SK-N-SH (cell line): ENCODE data around the gene TMIE. TPM values are rescaled to one million over a fixed set of nuclear protein-coding genes. Genes with fewer than 3 reads are reported as not detected.

Experiments used
- CTCF ChIA-PET: fragments of 300-600, 350-600 bp; formaldehyde crosslinking; extraction: SDS; loops from one replicate; lab custom pipeline; 2021; lab: Yijun Ruan, JAX
- POLR2A ChIA-PET: fragments of 350-600 bp; sonication (Branson Sonifier 250); formaldehyde crosslinking; extraction: SDS; loops from one replicate; lab custom pipeline; 2020; ENCODE audit warnings: antibody characterized with exemption, inconsistent platforms; lab: Yijun Ruan, JAX
- DNase-seq: peaks from one replicate; pipeline ENCODE4 v3.0.0; 2012
- H2AFZ ChIP-seq: fragments of 200-600 bp; sonication (generic); 2 replicates; pipeline ENCODE4 v1.8.1; 2016; ENCODE audit warnings: antibody characterized with exemption, mild to moderate bottlenecking, low read depth
- H3F3A ChIP-seq: fragments of 200-600 bp; sonication (generic); replicated peaks from 2 replicates; pipeline ENCODE3; 2016; ENCODE audit warnings: antibody characterized with exemption, mild to moderate bottlenecking; ENCODE audit not compliant: insufficient read depth
- H3K27ac ChIP-seq, 2 experiments: fragments of 200-500 bp in 1 of 2; fragments of 200-600 bp in 1 of 2; sonication (Bioruptor generic) in 1 of 2; sonication (generic), shearing (Covaris generic) in 1 of 2; 2 replicates each; pipeline versions ENCODE4 v1.5.1 to v1.6.1; 2014 to 2016; ENCODE audit warnings: low read depth in 2 of 2, inconsistent platforms in 1 of 2, low read length in 1 of 2, mild to moderate bottlenecking in 1 of 2, mixed read lengths in 1 of 2
- H3K27me3 ChIP-seq: fragments of 200-600 bp; sonication (generic), shearing (Covaris generic); 2 replicates; pipeline ENCODE4 v1.6.1; 2016; ENCODE audit warnings: mixed run types; ENCODE audit not compliant: insufficient read depth
- H3K36me3 ChIP-seq, 2 experiments: fragments of 200-500 bp in 1 of 2; fragments of 200-600 bp in 1 of 2; sonication (Bioruptor generic) in 1 of 2; sonication (generic) in 1 of 2; replicated peaks in 1 of 2; 2 replicates each; pipeline versions ENCODE3 to v1.5.1; 2014 to 2016; ENCODE audit warnings: low read length in 1 of 2, mild to moderate bottlenecking in 1 of 2; ENCODE audit not compliant: insufficient read depth in 2 of 2, control insufficient read depth in 1 of 2
- H3K4me1 ChIP-seq, 2 experiments: fragments of 200-500 bp in 1 of 2; fragments of 200-600 bp in 1 of 2; sonication (Bioruptor generic) in 1 of 2; sonication (generic), shearing (Covaris generic) in 1 of 2; 2 replicates each; pipeline versions ENCODE4 v1.5.1 to v1.6.1; 2014 to 2016; ENCODE audit warnings: low read depth in 1 of 2, low read length in 1 of 2, mixed run types in 1 of 2; ENCODE audit not compliant: insufficient read depth in 2 of 2, control insufficient read depth in 1 of 2
- H3K4me2 ChIP-seq: fragments of 200-600 bp; sonication (generic), shearing (Covaris generic); 2 replicates; pipeline ENCODE4 v1.6.1; 2017; ENCODE audit warnings: mixed run types
- H3K4me3 ChIP-seq, 2 experiments: fragments of 200-500 bp in 1 of 2; fragments of 200-600 bp in 1 of 2; sonication (Bioruptor generic) in 1 of 2; sonication (generic), shearing (Covaris generic) in 1 of 2; 2 replicates each; pipeline versions ENCODE4 v1.5.1 to v1.8.1; 2014 to 2016; ENCODE audit warnings: low read depth in 2 of 2, inconsistent platforms in 1 of 2, low read length in 1 of 2, mild to moderate bottlenecking in 1 of 2, mixed read lengths in 1 of 2, moderate library complexity in 1 of 2
- H3K79me2 ChIP-seq: fragments of 200-600 bp; sonication (generic); 2 replicates; pipeline ENCODE4 v1.8.1; 2017; ENCODE audit warnings: mild to moderate bottlenecking; ENCODE audit not compliant: insufficient read depth
- H3K9ac ChIP-seq: fragments of 200-600 bp; sonication (generic); 2 replicates; pipeline ENCODE4 v1.6.1; 2017; ENCODE audit warnings: mixed run types
- H3K9me2 ChIP-seq: fragments of 200-600 bp; sonication (generic); 2 replicates; pipeline ENCODE4 v1.6.1; 2017; ENCODE audit warnings: mixed run types
- H3K9me3 ChIP-seq: fragments of 200-600 bp; sonication (generic); 2 replicates; pipeline ENCODE4 v1.6.1; 2017; ENCODE audit warnings: mixed run types, mild to moderate bottlenecking, moderate library complexity
- H4K20me1 ChIP-seq: fragments of 200-600 bp; sonication (generic); 2 replicates; pipeline ENCODE4 v1.6.1; 2017; ENCODE audit warnings: mild to moderate bottlenecking, mixed run types; ENCODE audit not compliant: insufficient read depth
- CHD2 ChIP-seq: fragments of 150-350 bp; IDR thresholded peaks from 2 replicates; pipeline ENCODE4 v1.6.1; 2018; ENCODE audit warnings: low read length; ENCODE audit not compliant: partially characterized antibody
- CTCF ChIP-seq: fragments of 200-600 bp; sonication (generic); IDR thresholded peaks from 2 replicates; pipeline ENCODE4 v1.6.1; 2017; ENCODE audit warnings: antibody characterized with exemption, mild to moderate bottlenecking, moderate library complexity
- EZH2phosphoT487 ChIP-seq: fragments of 200-600 bp; sonication (generic); IDR thresholded peaks from 2 replicates; pipeline ENCODE4 v1.6.1; 2017; ENCODE audit warnings: low read depth, mixed run types, mild to moderate bottlenecking, antibody characterized with exemption, moderate library complexity, borderline replicate concordance
- FOSL2 ChIP-seq: IDR thresholded peaks from 2 replicates; pipeline ENCODE4 v1.4.0; 2012; ENCODE audit warnings: low read depth, mild to moderate bottlenecking, moderate library complexity, borderline replicate concordance
- GATA2 ChIP-seq: sonication (generic); formaldehyde crosslinking; IDR thresholded peaks from 2 replicates; pipeline ENCODE4 v1.5.0; 2020; ENCODE audit warnings: mild to moderate bottlenecking, missing genetic modification reagents
- IRF3 ChIP-seq: fragments of 150-350 bp; IDR thresholded peaks from 2 replicates; pipeline ENCODE4 v1.6.1; 2016; ENCODE audit warnings: mild to moderate bottlenecking, low read depth, low read length
- JUND ChIP-seq: IDR thresholded peaks from 2 replicates; pipeline ENCODE4 v1.4.0; 2012
- RAD21 ChIP-seq: IDR thresholded peaks from 2 replicates; pipeline ENCODE4 v1.6.1; 2012; ENCODE audit warnings: mild to moderate bottlenecking, low read length
- TCF12 ChIP-seq: IDR thresholded peaks from 2 replicates; pipeline ENCODE4 v1.4.0; 2012
- TEAD4 ChIP-seq: IDR thresholded peaks from 2 replicates; pipeline ENCODE4 v1.4.0; 2012; ENCODE audit warnings: mild to moderate bottlenecking, borderline replicate concordance; ENCODE audit not compliant: insufficient read depth
- USF2 ChIP-seq: fragments of 150-350 bp; IDR thresholded peaks from 2 replicates; pipeline ENCODE4 v1.6.1; 2017; ENCODE audit warnings: antibody characterized with exemption, low read length, low read depth, borderline replicate concordance
- WGBS: methylation state at CpG from one replicate; pipeline ENCODE4 v1.1.6; 2017; ENCODE audit warnings: low lambda C conversion rate; 5-methylcytosine and 5-hydroxymethylcytosine counted together
- polyA plus RNA-seq, 3 experiments: library from polyadenylated mRNA; depleted of rRNA; stranded (reverse); fragments of >200 nt; gene quantifications; 2 replicates each; pipeline ENCODE4 v1.2.3, GENCODE V29; 2012
- TF ChIP-seq, protein P1 (sequence below): IDR thresholded peaks from 2 replicates; pipeline ENCODE4 v1.4.0; 2012; ENCODE audit warnings: low read depth, borderline replicate concordance
- TF ChIP-seq, protein P2 (sequence below): IDR thresholded peaks from 2 replicates; pipeline ENCODE4 v1.4.0; 2012; ENCODE audit warnings: low read depth

TMIE gene
- polyA plus RNA-seq, 1 of the 3 experiments (the other 2 are of a cell fraction) = 0.03 TPM

- WGBS = 61% methylated on average over 3 of the region's 3 CpGs
- Histone ChIP-seq H3K9me3 (no peaks in the 10 kb centered on the region), H3K27me3 (no peaks in the 10 kb centered on the region), H2AFZ (no peak overlapping the region), H3F3A (no peaks in the 10 kb centered on the region), H3K4me1 (no peaks in the 10 kb centered on the region; a peak in 1 of 4 replicates), H3K4me3 (no peak overlapping the region), H3K79me2 (no peaks in the 10 kb centered on the region), H3K27ac (no peak overlapping the region), H3K4me2 (no peak overlapping the region), H3K9me2 (no peaks in the 10 kb centered on the region), H3K36me3 (no peaks in the 10 kb centered on the region), H3K9ac (no peak overlapping the region), H4K20me1 (no peaks in the 10 kb centered on the region)
- POLR2A ChIA-PET = no interaction called here
- no peak for DNase-seq
- CTCF ChIA-PET = no interaction called here
- TF ChIP-seq USF2 (no peak), TCF12 (no peak), CTCF (no peak), IRF3 (no peak), RAD21 (no peak), CHD2 (no peak), FOSL2 (no peak)
- TF ChIP-seq, protein P1, sequence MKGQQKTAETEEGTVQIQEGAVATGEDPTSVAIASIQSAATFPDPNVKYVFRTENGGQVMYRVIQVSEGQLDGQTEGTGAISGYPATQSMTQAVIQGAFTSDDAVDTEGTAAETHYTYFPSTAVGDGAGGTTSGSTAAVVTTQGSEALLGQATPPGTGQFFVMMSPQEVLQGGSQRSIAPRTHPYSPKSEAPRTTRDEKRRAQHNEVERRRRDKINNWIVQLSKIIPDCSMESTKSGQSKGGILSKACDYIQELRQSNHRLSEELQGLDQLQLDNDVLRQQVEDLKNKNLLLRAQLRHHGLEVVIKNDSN = no peak
Observed at GRCh38 chr3:46731795-46732194, 30.6 kb downstream of the TMIE start.

- no peaks in the 10 kb centered on the region for H3K36me3 ChIP-seq
- no peak overlapping the region for H3K4me3 ChIP-seq
- DNase-seq = no peak
- no peaks in the 10 kb centered on the region for H3K9me3 ChIP-seq
- no peaks in the 10 kb centered on the region for H3K9me2 ChIP-seq
- 43% methylated on average over 7 of the region's 9 CpGs for WGBS
- H3K27ac ChIP-seq = no peak overlapping the region
- no peak overlapping the region for H2AFZ ChIP-seq
- H3K27me3 ChIP-seq = no peaks in the 10 kb centered on the region; the same call in 1 of the 2 replicates
- H3K9ac ChIP-seq = no peak overlapping the region
- TF ChIP-seq TEAD4 = no peak
- no peak for TF ChIP-seq GATA2 (CRISPR knock-in tag)
- TF ChIP-seq, protein P2, sequence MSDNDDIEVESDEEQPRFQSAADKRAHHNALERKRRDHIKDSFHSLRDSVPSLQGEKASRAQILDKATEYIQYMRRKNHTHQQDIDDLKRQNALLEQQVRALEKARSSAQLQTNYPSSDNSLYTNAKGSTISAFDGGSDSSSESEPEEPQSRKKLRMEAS = no peak
- no peak for TF ChIP-seq USF2
- no peak for TF ChIP-seq EZH2phosphoT487
- TF ChIP-seq JUND = no peak
- peaks cover 0 to 3% of the 10 kb centered on the region in 2 experiments; a peak in 2 of 4 replicates for H3K4me1 ChIP-seq
- no peaks in the 10 kb centered on the region for H3K79me2 ChIP-seq
- no peaks in the 10 kb centered on the region for H4K20me1 ChIP-seq
- ChIA-PET POLR2A (no interaction called here), CTCF (interaction anchor here (1.0 kb wide), 1 partner anchor 113 kb away, joined by 4 read pairs; no protein-coding TSS in a partner anchor)
- no peak overlapping the region for H3K4me2 ChIP-seq
- no peaks in the 10 kb centered on the region for H3F3A ChIP-seq
Observed at GRCh38 chr3:46733026-46733800, 32.0 kb downstream of the TMIE start.
